Osteocyte (in vitro differentiated cells): ENCODE measurements around the gene SKAP1. TPM values are rescaled to one million over a fixed set of nuclear protein-coding genes. Genes with fewer than 3 reads are reported as not detected.

Experiments used
- DNase-seq: peaks from one replicate; pipeline ENCODE4 v3.0.0; 2021; ENCODE audit warnings: mixed read lengths; ENCODE audit not compliant: unreplicated experiment; ENCODE audit errors: extremely low spot score
- H3K27ac Mint-ChIP-seq: one replicate; pipeline ENCODE4 v1.8.0; 2021; ENCODE audit warnings: mild to moderate bottlenecking, mixed read lengths; ENCODE audit not compliant: unreplicated experiment
- H3K27me3 Mint-ChIP-seq: one replicate; pipeline ENCODE4 v1.8.0; 2021; ENCODE audit warnings: mixed read lengths; ENCODE audit not compliant: unreplicated experiment
- H3K36me3 Mint-ChIP-seq: one replicate; pipeline ENCODE4 v1.8.0; 2021; ENCODE audit warnings: mixed read lengths; ENCODE audit not compliant: unreplicated experiment
- H3K4me1 Mint-ChIP-seq: one replicate; pipeline ENCODE4 v1.8.0; 2021; ENCODE audit warnings: mixed read lengths; ENCODE audit not compliant: unreplicated experiment
- H3K4me3 Mint-ChIP-seq: one replicate; pipeline ENCODE4 v1.8.0; 2021; ENCODE audit warnings: mild to moderate bottlenecking, moderate library complexity, mixed read lengths; ENCODE audit not compliant: unreplicated experiment
- H3K9me3 Mint-ChIP-seq: one replicate; pipeline ENCODE4 v1.8.0; 2021; ENCODE audit warnings: mixed read lengths; ENCODE audit not compliant: unreplicated experiment
- CTCF ChIP-seq: fragments of 200-600 bp; sonication (generic); IDR thresholded peaks from 2 replicates; pipeline ENCODE4 v1.5.0; 2021; ENCODE audit warnings: antibody characterized with exemption, mild to moderate bottlenecking, moderate library complexity
- total RNA-seq: library from RNA; stranded (reverse); gene quantifications from 2 replicates; pipeline ENCODE4 v1.2.1, GENCODE V29; 2021

Gene SKAP1
- total RNA-seq, 1 donor from 2014 or later = not detected

GRCh38 chr17:48237456-48237855, 192.6 kb downstream of the SKAP1 start:
- no peaks in the 10 kb centered on the region for H3K9me3 Mint-ChIP-seq
- H3K4me1 Mint-ChIP-seq = peaks cover 23% of the 10 kb centered on the region
- H3K4me3 Mint-ChIP-seq = no peak overlapping the region
- H3K27me3 Mint-ChIP-seq = peaks cover 35% of the 10 kb centered on the region
- no peak for TF ChIP-seq CTCF
- DNase-seq = no peak
- no peaks in the 10 kb centered on the region for H3K36me3 Mint-ChIP-seq
- H3K27ac Mint-ChIP-seq = no peak overlapping the region

DNA sequence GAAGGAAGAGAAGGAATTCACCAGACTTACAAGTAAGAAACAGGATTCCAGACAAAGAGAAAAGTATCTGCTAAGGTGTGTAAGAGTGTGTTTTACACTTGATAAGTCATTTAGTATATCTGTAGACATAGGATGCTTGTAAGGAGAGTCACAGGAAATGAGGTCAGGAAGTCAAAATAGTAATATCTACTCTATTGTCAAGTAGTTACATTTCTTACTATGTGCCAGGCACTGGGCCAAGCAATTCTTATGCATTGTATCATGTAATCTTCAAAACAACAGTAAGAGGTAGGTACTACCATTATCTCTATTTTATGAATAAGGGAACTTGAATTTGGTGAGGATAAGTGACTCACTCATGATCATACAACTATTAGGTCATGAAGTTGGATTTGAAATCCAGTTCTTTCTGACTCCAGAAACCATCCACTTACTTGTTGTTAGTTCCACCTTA, 193.3 kb downstream of the SKAP1 start:
- peaks cover 22% of the 10 kb centered on the region for H3K4me1 Mint-ChIP-seq
- DNase-seq = no peak
- no peak overlapping the region for H3K27ac Mint-ChIP-seq
- peaks cover 42% of the 10 kb centered on the region for H3K27me3 Mint-ChIP-seq
- TF ChIP-seq CTCF = no peak
- H3K9me3 Mint-ChIP-seq = no peaks in the 10 kb centered on the region
- H3K36me3 Mint-ChIP-seq = no peaks in the 10 kb centered on the region
- H3K4me3 Mint-ChIP-seq = no peak overlapping the region

DNA sequence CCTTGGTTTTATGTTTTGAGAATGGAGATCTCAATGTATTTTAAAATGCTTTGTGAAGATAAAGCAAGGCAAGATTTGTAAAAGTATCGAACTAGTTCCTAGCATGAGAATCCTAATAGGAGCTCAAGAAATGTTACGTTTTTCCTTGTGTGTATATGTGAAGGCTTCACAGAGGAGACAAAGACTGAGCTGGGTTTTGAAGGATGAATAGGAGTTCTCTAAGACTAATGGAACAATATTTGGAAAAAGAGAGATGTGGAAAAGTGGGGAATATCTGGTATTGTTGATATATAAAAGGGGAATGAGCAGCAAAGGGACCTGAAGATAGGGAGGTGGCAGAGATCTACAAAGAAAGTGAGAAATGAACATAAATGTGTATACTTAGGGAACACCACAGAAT, 195.1 kb downstream of the SKAP1 start:
- Mint-ChIP-seq H3K27ac (no peak overlapping the region), H3K27me3 (peaks cover 59% of the 10 kb centered on the region)
- TF ChIP-seq CTCF = no peak

GRCh38 chr17:48231995-48232959, 197.7 kb downstream of the SKAP1 start:
- no peak for TF ChIP-seq CTCF
- Mint-ChIP-seq H3K27ac (no peak overlapping the region), H3K4me3 (no peak overlapping the region), H3K36me3 (no peaks in the 10 kb centered on the region), H3K4me1 (no peaks in the 10 kb centered on the region), H3K9me3 (no peaks in the 10 kb centered on the region), H3K27me3 (peaks cover 73% of the 10 kb centered on the region)
- DNase-seq = no peak

More for the DNA sequence above, 195.1 kb downstream of the SKAP1 start:
- Mint-ChIP-seq H3K9me3 (no peaks in the 10 kb centered on the region), H3K36me3 (no peaks in the 10 kb centered on the region), H3K4me3 (no peak overlapping the region), H3K4me1 (peaks cover 5% of the 10 kb centered on the region)
- no peak for DNase-seq

- TF ChIP-seq CTCF = no peak
- H3K27me3 Mint-ChIP-seq = peaks cover 78% of the 10 kb centered on the region
These were observed 200.1 kb downstream of the SKAP1 start for GRCh38 chr17:48229936-48230335.

More at GRCh38 chr17:48229936-48230335, 200.1 kb downstream of the SKAP1 start:
- H3K4me3 Mint-ChIP-seq = no peak overlapping the region
- H3K27ac Mint-ChIP-seq = no peak overlapping the region
- no peaks in the 10 kb centered on the region for H3K36me3 Mint-ChIP-seq
- DNase-seq = no peak
- H3K4me1 Mint-ChIP-seq = no peaks in the 10 kb centered on the region
- H3K9me3 Mint-ChIP-seq = no peaks in the 10 kb centered on the region
